Activated naive CD4-positive, alpha-beta T cell (primary cell): ENCODE results near the gene ELOA.
"Not testable (repeated sequence)": the region's sequence is repeated elsewhere in the genome, so short reads cannot be mapped to it uniquely, and the experiment has no call there.

Source experiments
- DNase-seq, 4 experiments: peaks; one replicate each; lab custom pipeline; 2025; lab: John Stamatoyannopoulos, UW

The ELOA gene

GRCh38 chr1:23743287-23744152, at the start of gene ELOA:
ELOA (plus strand) TSS chr1:23743471; CDS start chr1:23743504, 33 bp downstream.
- peak; percentile 41 to 75 (median 52) for DNase-seq

- DNase-seq = no peak
Observed at GRCh38 chr1:23693599-23693998, 49.7 kb upstream of the ELOA start.

DNA sequence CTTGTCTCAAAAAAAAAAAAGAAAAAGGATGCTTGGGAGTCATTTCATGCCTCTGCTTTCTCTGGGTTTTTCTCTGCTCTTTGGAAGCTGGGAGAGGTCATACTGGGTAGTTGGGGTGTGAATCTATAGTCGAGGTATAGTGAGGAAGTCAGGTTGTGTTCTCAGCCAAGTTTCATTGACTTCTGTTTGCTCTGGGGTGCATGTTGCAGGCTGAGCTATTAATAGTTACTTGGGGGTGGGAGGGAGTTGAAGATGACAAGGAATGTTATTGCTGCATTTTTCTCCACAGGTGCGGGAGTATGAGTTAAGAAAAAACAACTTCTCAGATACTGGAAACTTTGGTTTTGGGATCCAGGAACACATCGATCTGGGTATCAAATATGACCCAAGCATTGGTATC, 48.9 kb upstream of the ELOA start:
- DNase-seq = no peak

DNA sequence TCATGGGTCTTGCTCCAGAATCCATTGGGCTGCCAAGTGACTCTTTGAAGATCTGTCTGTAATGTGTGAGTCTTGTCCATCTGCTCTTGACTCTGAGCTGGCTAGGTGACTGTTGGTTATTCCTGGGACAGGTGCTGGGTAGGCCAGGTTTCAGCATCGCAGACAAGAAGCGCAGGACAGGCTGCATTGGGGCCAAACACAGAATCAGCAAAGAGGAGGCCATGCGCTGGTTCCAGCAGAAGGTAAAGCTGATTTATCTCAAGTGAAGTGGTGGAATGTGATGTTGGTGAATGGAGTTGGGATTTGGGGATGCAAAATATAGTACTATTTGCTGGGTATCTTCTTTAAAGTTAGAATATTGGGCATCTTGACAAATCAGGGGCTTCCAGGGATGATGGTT, 47.6 kb upstream of the ELOA start:
- no peak for DNase-seq

DNA sequence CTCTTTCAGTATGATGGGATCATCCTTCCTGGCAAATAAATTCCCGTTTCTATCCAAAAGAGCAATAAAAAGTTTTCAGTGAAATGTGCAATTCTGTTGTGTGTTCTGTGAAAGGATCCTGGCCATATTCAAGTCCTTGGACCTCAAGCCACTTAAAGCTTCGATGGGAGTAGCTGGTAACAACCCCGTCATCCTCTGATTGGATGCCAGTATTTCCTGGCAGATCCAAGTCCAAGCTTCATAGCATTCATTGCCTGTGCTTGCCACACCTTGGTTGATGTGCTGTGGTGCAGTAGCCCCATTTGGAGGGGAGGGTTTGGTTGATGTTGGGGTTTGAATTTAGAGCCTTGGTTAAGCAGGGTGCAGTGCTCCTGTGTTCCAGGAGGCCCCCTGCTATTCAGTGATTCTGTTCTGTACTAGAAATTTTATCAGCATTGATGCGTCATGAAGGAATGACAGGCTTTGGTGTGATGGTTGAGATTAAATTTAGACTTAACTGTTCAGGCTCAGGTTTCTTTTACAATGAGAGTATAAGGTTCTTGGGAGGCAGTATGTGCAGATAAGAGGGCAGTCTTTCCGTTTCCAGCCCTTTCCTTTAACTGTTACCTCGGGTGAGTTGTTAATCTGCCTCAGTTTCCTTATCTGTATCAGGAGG, 46.8 kb upstream of the ELOA start:
- no peak for DNase-seq

DNA sequence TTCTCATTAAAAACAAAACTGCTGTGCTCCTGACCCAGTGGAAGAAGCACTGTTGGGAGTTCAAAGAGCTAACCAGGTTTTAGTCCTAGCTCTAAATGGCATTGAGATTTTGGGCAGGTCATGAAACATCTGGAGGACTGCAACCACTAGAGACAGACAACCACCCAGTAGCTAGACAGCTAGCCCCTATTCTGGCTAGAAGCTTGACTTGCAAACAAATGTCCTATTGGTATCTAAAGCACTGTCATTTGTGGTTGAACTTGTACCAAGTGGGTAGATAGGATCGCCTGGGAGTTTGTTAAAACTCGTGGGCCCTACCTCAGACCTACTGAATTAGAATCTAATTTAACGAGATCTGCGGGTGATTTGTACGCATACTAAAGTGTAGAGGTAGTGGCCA, 44.8 kb upstream of the ELOA start:
- no peak for DNase-seq

- no peak for DNase-seq
Observed at GRCh38 chr1:23699280-23700179, 43.7 kb upstream of the ELOA start.

DNA sequence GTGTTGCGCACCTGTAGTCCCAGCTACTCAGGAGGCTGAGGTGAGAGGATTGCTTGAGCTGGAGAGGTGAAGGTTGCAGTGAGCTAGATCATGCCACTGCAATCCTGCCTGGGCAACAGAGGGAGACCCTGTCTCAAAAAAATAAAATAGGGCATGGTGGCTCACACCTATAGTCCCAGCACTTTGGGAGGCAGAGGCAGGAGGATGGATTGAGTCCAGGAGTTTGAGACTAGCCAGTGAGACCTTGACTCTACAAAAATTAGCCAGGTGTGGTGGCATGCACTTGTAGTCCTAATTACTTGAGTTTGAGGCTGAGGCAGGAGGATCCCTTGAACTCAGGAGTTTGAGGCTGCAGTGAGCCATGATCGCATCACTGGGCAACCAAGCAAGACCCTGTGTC, 42.0 kb upstream of the ELOA start:
- DNase-seq = no peak

DNA sequence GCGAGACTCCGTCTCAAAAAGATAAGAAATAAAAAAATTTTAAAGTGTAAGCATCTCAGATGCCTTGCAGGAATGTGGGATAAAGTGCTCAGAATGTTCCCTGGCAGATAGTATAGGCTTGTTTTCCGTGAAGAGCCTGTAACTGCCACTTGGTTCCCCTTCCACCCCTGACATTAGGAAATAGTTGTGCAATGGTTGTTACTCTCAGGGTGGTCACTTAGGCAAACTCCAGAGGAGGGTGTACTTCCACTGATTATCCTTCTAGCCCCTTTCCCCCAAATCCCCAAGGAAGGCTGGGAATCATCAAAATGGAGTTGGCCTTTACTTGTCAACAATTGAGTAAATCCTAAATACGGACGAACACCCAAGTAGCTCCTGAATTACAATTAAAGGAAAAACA, 41.3 kb upstream of the ELOA start:
- DNase-seq = no peak

DNA sequence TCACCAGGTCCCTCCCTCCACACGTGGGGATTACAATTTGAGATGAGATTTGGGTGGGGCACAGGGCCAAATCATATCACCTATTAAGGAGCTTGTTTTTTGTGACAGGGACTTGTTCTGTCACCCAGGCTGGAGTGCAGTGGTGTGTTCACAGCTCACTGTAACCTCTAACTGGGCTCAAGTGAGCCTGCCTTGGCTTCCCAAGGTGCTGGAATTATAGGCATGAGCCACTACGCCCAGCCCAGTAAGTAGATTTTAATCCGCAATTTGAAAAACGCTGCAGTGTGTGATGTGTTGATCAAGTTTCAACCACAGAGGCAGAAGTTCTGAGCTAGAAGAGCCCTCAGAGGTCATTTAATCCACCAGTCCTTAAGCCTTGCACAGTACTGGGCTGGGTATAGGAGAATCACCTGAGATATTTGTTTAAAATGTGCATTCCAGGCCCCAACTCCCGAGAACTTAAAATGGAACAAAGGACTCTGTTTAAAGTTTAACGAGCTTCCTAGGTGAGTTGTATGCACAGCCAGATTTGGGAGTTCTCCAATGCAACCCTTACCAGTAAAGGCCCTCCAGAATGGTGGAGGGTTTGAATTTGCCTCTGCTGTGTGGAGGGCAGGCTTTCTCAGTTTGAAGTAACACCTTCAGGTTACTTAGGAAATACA, 38.3 kb upstream of the ELOA start:
- DNase-seq = no peak

- no peak for DNase-seq
Observed at GRCh38 chr1:23709229-23709628, 34.0 kb upstream of the ELOA start.

DNA sequence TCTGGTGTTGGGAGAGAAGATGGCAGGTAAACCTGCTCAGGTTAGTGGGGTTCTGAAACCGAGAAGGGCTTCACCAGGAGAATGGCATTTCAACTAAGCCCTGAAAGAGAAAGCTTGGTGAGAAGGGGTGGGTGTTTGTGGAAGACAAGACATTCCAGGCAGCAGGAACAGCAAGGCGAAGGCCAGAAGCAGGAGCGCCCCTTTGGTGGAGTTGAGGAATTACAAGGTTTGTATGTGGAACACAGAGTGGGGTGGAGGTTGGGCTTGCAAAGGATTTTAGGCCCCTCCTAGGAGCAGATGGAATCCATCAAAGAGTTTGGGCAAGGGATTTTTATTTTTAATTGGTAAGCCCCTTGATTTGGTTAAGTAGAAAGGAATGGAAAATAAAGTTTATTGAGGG, 24.8 kb upstream of the ELOA start:
- DNase-seq = no peak

- DNase-seq = no peak
Observed at GRCh38 chr1:23719162-23719820, 24.0 kb upstream of the ELOA start.

GRCh38 chr1:23720256-23720995, 22.8 kb upstream of the ELOA start:
- DNase-seq = no peak

- DNase-seq = no peak
Observed at GRCh38 chr1:23722652-23723051, 20.6 kb upstream of the ELOA start.

GRCh38 chr1:23726686-23727085, 16.6 kb upstream of the ELOA start:
- no peak for DNase-seq

DNA sequence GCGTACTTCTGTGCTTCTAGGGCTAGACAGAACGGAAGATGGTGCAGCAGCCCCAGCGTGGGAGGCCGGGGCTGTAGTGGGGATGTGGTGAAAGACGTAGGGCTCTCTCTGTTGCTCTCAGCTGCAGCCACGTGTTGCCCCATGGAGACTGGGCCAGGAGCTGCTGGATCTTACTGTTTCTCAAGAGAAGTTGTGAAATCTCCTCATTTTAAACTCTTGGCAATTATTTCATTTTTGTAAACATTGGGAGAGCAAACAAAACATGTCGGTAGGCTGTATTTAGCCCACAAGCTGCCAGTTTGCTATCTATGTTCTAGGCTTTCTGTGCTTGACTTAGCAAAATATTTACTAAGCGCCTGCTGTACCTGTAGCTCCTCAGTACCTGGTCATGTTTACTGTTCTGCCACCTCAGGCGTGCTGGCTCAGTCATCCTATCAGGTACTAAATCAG, 15.9 kb upstream of the ELOA start:
- no peak for DNase-seq

DNA sequence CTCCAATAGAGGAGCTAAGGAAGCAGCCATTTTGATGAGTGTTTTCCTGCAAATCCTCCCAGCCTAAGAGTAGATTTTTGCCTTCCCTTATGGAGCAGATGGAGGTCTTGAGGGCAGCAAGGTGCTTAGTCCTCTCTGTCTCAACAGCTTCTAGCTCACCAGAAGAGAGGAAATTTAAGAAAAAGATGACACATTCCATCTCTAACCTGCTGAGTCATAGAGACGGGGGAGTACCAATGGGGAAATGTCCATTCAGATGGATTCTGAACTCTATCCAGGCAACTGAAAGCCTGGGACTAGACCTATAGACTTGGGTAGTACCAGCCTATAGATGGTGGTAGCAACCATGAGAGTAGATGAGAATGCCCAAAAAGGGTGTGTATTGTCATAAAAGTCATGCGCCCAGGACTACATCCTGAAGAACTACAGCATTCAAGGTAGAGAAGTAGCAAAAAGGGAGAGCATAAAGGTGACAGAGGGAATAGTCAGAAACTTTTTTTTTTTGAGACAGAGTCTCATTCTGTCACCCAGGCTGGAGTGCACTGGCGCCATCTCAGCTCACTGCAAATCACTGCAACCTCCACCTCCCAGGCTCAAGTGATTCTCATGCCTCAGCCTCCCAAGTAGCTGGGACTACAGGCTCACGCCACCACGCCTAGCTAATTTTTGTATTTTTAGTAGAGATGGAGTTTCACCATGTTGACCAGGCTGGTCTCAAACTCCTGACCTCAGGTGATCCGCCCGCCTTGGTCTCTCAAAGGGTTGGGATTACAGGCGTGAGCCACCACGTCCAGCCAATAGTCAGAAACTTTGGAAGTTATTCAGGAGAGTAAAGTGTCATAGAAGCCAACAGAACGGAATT, 10.7 kb upstream of the ELOA start:
- no peak for DNase-seq

DNA sequence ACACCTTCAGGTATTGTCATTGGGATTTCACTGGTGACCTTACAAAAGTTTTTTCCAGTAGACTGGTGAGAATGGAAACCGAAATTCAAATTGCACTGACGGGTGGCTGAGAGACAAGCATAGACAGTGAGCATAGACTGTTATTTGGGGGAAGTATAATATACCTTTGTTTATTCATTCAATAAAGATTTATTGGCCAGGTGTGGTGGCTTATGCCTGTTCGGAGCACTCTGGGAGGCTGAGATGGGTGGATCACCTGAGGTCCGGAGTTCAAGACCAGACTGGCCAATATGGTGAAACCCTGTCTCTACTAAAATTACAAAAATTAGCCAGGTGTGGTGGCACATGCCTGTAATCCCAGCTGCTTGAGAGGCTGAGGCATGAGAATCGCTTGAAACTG, 10.0 kb upstream of the ELOA start:
- not testable (repeated sequence) for DNase-seq
